ENCODE results near the gene H1-8. TPM values are rescaled to one million over a fixed set of nuclear protein-coding genes. Genes with fewer than 3 reads are reported as not detected.
A peak's percentile ranks its signal among the peaks of the same experiment; 100 is the strongest.

Gene H1-8
- total RNA-seq, 1 donor from 2014 or later = not detected

- Mint-ChIP-seq H3K9me3 (no peaks in the 10 kb centered on the region), H3K36me3 (ENCODE audit: low read depth) (no peaks in the 10 kb centered on the region), H3K27me3 (no peaks in the 10 kb centered on the region), H3K27ac (no peak overlapping the region), H3K4me1 (peaks cover 21% of the 10 kb centered on the region), H3K4me3 (no peak overlapping the region)
- ChIA-PET POLR2A (no interaction called here), CTCF (no interaction called here)
- DNase-seq (no peak), ATAC-seq (ENCODE audit: low read depth) (no peak)
- intact Hi-C loops (cut with micrococcal nuclease) = no loop called here
- TF ChIP-seq CTCF (IDR thresholded peaks at IDR 0.05) = no peak
These were observed 20.0 kb upstream of the H1-8 start for GRCh38 chr3:129522953-129523352.

GRCh38 chr3:129524081-129524480, 18.9 kb upstream of the H1-8 start:
- no peaks in the 10 kb centered on the region for H3K27me3 Mint-ChIP-seq
- no peaks in the 10 kb centered on the region for H3K36me3 Mint-ChIP-seq (ENCODE audit: low read depth)
- DNase-seq (no peak), ATAC-seq (ENCODE audit: low read depth) (no peak)
- POLR2A ChIA-PET = no interaction called here
- CTCF ChIA-PET = no interaction called here
- intact Hi-C loops (cut with micrococcal nuclease) = no loop called here
- no peak overlapping the region for H3K4me3 Mint-ChIP-seq
- H3K27ac Mint-ChIP-seq = no peak overlapping the region
- peaks cover 21% of the 10 kb centered on the region for H3K4me1 Mint-ChIP-seq
- TF ChIP-seq CTCF (IDR thresholded peaks at IDR 0.05) = no peak
- no peaks in the 10 kb centered on the region for H3K9me3 Mint-ChIP-seq

- ChIA-PET POLR2A (interaction anchor here (0.7 to 2.2 kb wide), 2 partner anchors 52 to 86 kb away, joined by 3 to 14 read pairs; partner anchors contain the start of genes IFT122 and MBD4), CTCF (interaction anchor here (0.9 to 2.1 kb wide), 2 partner anchors 36 to 51 kb away, joined by 5 read pairs; no protein-coding TSS in a partner anchor)
- TF ChIP-seq CTCF (IDR thresholded peaks at IDR 0.05) = no peak
- no peaks in the 10 kb centered on the region for H3K36me3 Mint-ChIP-seq (ENCODE audit: low read depth)
- H3K27ac Mint-ChIP-seq = peak overlapping the region; percentile 88
- H3K27me3 Mint-ChIP-seq = no peaks in the 10 kb centered on the region
- H3K9me3 Mint-ChIP-seq = no peaks in the 10 kb centered on the region
- H3K4me3 Mint-ChIP-seq = no peak overlapping the region
- H3K4me1 Mint-ChIP-seq = peaks cover 21% of the 10 kb centered on the region
- no peak for DNase-seq
- intact Hi-C loops (cut with micrococcal nuclease) = no loop called here
- ATAC-seq (ENCODE audit: low read depth) = no peak
These were observed 17.5 kb upstream of the H1-8 start for GRCh38 chr3:129525341-129525968.

- DNase-seq (peak; percentile 36), ATAC-seq (ENCODE audit: low read depth) (peak; percentile 100)
- Mint-ChIP-seq H3K4me3 (no peak overlapping the region), H3K4me1 (peaks cover 21% of the 10 kb centered on the region), H3K27me3 (no peaks in the 10 kb centered on the region), H3K27ac (peak overlapping the region; percentile 88), H3K36me3 (ENCODE audit: low read depth) (no peaks in the 10 kb centered on the region), H3K9me3 (no peaks in the 10 kb centered on the region)
- TF ChIP-seq CTCF (IDR thresholded peaks at IDR 0.05) = no peak
- intact Hi-C loops (cut with micrococcal nuclease) = loop anchor here (1.0 kb wide), 2 partner anchors 52 to 101 kb away; no protein-coding TSS in a partner anchor
- ChIA-PET CTCF (interaction anchor here (0.9 to 2.1 kb wide), 2 partner anchors 36 to 51 kb away, joined by 5 read pairs; no protein-coding TSS in a partner anchor), POLR2A (interaction anchor here (1.0 to 2.2 kb wide), 2 partner anchors 9 to 51 kb away, joined by 4 to 14 read pairs; no protein-coding TSS in a partner anchor)
These were observed 16.7 kb upstream of the H1-8 start for GRCh38 chr3:129526121-129526900.

- TF ChIP-seq CTCF (IDR thresholded peaks at IDR 0.05) = no peak
- no peak overlapping the region for H3K4me3 Mint-ChIP-seq
- DNase-seq (no peak), ATAC-seq (ENCODE audit: low read depth) (no peak)
- no peak overlapping the region for H3K27ac Mint-ChIP-seq
- ChIA-PET POLR2A (interaction anchor here (2.2 kb wide), 1 partner anchor 50 kb away, joined by 14 read pairs; no protein-coding TSS in a partner anchor), CTCF (no interaction called here)
- no peaks in the 10 kb centered on the region for H3K36me3 Mint-ChIP-seq (ENCODE audit: low read depth)
- H3K27me3 Mint-ChIP-seq = no peaks in the 10 kb centered on the region
- H3K9me3 Mint-ChIP-seq = no peaks in the 10 kb centered on the region
- intact Hi-C loops (cut with micrococcal nuclease) = no loop called here
- peaks cover 21% of the 10 kb centered on the region for H3K4me1 Mint-ChIP-seq
These were observed 15.7 kb upstream of the H1-8 start for GRCh38 chr3:129527262-129527661.

Measured in activated B cell treated with CpG ODN at 0.5 μM for 24 hours (primary cell).